NCI-H2196 treated with DMSO at 0.1 percent for 48 hours (cell line): Measurements from ENCODE around the gene RNF167.
A peak's percentile ranks its signal among the peaks of the same experiment; 100 is the strongest.
"Not testable (repeated sequence)": the region's sequence is repeated elsewhere in the genome, so short reads cannot be mapped to it uniquely, and the experiment has no call there.

ENCODE experiments used
- DNase-seq: peaks from one replicate; lab custom pipeline; 2025; ENCODE audit not compliant: unreplicated experiment; lab: John Stamatoyannopoulos, UW

The RNF167 gene

DNA sequence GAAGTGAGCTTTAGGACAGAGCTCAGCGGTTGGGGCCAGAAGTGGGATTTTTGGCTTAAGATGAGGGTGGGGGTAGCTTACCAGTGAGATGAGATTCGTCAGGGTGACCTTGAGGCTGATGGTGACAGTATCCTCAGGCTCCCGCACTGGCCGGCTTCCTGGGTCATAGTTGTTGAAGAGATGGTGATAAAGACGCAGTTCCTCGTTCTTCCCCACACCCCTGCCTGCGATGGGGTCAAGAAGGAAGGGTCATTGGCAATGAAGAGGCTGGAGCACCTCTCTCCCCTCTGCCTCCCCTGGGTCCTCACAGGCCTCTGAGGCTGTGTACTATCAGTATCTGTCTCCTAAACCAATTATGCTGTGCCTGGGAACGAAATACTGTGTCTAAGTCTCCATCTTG is 37.5 kb upstream of the RNF167 start:
- no peak for DNase-seq

DNA sequence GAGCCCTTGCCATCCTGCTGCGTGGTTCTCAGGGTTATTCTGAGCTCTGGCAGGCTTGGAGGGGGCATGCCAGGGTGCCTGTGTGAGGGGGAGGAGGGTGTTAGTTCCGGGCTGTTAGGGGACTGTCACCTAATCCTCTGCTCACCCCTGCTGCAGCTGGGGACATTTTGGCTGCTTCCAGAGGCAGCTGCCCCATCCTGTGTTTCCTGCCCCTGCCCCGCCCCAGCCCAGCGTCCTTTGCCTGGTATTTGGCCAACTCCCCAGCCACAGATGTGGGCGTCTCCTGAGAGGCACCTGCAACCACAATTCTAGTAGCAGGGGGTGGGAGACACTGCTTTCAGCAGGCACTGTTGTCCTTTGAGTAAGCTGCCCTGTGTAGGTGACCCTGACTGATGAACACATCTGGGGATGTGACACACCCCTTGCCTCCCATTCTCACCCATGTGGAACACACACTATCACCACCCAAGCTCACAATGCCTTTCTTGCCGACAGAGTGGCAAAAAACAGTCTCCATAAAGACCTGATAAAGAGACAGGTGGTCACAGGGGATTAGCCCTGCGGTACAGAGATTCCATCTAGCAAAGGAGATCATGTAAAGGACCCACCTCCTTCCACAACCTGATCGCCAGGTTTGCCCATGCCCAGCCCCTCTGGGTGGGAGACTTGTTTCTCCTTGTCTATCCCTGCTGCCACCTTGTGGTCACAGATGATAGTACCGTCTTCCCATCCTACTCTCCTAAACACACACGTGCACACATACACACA is 36.8 kb upstream of the RNF167 start, which contains the start of gene CHRNE:
TSS of gene CHRNE (minus strand) at position 48 of the 768 bp plus-strand sequence. CDS start at position 13, 35 bp downstream.
- peak; percentile 23 for DNase-seq

- not testable (repeated sequence) for DNase-seq
Measured at GRCh38 chr17:4906642-4907041, 33.4 kb upstream of the RNF167 start.

GRCh38 chr17:4908301-4908700 is 31.8 kb upstream of the RNF167 start:
- no peak for DNase-seq

- peak; percentile 71 for DNase-seq
Measured at GRCh38 chr17:4908711-4909496, 31.2 kb upstream of the RNF167 start.

DNA sequence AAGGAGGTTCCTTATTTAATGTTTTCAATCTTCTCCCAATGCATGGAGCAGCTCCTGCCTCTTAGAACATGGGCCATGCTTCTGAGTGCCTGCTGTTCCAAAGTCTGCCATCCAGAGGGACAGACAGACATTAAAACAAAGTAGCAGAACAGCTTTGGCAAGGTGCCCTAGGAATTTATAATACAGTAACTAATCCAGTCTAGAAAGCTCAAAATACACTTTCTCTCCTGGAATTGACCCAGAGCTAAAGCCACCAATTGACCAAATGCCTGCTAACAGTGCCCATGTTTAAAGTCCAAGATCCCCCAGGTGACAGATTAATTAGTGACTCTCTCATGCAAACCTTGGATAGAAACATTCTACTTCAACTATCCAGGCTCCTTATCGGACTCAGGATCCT is 26.1 kb upstream of the RNF167 start:
- DNase-seq, result no peak

DNA sequence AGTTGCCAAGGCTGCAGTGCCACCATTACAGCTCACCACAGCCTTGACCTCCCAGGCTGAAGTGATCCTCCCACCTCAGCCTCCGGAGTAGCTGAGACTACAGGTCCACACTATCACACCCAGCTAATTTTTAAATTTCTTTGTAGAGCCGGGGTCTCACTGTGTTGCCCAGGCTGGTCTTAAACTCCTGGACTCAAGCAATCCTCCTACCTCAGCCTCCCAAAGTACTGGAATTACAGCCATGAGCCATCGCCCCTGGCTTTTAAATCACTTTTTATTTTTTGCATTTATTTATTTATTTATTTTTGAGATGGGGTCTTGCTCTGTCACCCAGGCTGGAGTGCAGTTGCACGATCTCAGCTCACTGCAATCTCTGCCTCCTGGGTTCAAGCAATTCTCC is 25.5 kb upstream of the RNF167 start:
- DNase-seq, result not testable (repeated sequence)

DNA sequence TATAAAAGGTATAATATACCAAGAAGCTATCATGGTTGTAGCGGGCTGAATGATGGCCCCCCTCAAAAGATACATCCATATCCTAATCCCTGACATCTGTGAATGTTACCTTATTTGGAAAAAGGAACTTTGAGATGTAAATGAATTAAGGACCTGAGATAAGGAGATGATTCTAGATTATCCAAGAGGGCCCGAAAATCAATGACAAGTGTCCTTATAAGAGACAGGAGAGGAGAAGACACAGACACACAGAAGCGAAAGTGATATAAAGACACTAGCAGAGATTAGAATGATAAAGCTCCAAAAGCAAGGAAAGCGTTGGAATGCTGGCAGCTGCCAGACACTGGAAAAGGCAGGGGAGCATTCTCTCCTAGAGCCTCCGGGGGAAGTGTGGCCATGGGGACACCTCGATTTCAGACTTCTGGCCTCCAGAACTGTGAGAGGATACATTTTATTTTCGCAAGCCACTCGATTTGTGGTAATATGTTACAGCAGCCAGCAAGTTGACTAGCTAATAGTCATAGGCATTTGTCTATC is 20.5 kb upstream of the RNF167 start:
- DNase-seq, result no peak

DNA sequence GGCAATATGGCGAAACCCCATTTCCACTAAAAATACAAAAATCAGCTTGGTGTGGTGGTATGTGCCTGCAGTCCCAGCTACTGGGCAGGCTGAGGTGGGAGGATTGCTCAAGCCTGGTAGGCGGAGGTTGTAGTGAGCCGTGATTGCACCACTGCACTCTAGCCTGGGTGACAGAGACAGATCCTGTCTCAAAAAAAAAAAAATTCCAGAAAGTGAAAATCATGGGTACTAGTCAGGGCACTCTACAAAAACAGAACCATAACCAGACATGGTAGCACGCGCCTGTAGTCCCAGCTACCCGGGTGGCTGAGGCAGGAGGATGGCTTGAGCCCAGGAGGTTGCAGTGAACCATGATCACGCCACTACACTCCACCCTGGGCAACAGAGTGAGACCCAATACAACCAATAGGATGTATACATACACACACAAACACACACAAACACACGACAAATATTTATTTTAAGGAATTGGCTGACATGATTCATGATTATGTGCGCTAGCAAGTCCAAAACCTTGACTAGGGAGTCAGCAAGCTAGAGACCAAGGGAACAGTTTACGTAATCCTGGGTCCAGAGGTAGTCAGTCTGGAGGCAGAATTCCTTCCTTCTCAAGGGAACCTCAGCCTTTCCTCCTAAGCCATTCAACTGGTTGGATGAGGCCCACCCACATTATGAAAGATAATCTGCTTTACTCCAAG is 19.6 kb upstream of the RNF167 start:
- no peak for DNase-seq

GRCh38 chr17:4921320-4921719 is 18.7 kb upstream of the RNF167 start:
- DNase-seq, result no peak

DNA sequence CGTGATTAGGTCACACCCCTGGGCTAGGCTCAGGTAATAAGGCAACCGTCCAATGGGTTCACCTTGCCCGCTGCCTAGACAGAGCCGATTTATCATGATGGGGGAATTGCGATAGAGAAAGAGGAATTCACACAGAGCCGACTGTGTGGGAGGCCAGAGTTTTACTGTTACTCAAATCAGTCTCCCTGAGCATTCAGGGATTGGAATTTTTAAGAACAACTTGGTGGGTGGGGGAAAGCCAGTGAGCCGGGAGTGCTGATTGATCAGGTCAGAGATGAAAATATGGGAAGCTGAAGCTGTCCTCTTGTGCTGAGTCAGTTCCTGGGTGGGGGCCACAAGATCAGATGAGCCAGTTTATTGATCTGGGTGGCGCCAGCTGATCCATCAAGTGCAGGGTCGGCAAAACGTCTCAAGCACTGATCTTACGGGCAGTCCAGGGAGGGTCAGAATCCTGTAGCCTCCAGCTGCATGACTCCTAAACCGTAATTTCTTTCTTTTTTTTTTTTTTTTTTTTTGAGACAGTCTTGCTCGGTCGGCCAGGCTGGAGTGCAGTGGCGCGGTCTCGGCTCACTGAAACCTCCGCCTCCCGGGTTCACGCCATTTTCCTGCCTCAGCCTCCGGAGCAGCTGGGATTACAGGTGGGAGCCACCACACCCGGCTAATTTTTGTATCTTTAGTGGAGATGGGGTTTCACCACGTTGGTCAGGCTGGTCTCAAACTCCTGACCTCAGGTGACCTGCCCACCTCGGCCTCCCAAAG is 13.3 kb upstream of the RNF167 start:
- DNase-seq, result not testable (repeated sequence)

DNA sequence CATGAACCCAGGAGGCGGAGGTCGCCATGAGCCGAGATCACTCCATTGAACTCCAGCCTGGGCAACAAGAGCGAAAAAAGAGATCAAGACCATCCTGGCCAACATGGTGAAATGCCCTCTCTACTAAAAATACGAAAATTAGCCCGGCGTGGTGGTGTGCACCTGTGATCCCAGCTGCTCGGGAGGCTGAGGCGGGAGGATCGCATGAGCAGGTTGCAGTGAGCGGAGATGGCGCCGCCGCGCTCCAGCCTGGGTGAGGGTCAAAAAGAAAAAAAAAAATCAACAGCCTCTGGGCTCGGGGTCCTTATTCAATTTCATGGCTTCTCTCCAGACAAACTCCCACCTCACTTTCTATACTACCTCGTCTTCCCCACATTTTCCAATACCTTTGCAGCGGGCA is 11.2 kb upstream of the RNF167 start:
- DNase-seq, result no peak

DNA sequence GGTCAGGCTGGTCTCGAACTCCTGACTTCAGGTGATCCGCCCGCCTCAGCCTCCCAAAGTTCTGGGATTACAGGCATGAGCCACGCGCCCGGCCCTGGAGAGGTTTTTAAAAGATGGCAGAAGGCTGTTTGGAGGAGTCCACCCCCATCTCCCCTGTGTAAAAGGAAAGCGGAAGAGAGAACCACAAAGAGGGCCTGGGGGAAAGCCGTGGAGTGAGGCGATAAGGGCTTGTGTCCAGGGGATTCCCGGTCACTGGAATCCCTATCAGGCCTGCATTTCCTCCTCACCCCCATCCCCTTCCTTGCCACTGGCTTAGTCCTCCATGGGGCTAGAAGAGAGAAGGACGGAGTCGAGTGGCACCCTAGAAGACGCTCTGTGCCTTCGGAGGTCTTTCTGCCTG is 8.1 kb upstream of the RNF167 start, which contains the start of gene GP1BA:
TSS of gene GP1BA (plus strand) at position 315 of the 400 bp plus-strand sequence. CDS start 328 bp downstream, outside the sequence.
- no peak for DNase-seq

DNA sequence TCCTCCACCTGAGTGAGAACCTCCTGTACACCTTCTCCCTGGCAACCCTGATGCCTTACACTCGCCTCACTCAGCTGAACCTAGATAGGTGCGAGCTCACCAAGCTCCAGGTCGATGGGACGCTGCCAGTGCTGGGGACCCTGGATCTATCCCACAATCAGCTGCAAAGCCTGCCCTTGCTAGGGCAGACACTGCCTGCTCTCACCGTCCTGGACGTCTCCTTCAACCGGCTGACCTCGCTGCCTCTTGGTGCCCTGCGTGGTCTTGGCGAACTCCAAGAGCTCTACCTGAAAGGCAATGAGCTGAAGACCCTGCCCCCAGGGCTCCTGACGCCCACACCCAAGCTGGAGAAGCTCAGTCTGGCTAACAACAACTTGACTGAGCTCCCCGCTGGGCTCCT is 7.3 kb upstream of the RNF167 start:
- no peak for DNase-seq

- no peak for DNase-seq
Measured at GRCh38 chr17:4933646-4934045, 6.4 kb upstream of the RNF167 start.

- DNase-seq, result no peak
Measured at GRCh38 chr17:4934173-4934979, 5.7 kb upstream of the RNF167 start.

- no peak for DNase-seq
Measured at GRCh38 chr17:4935650-4936049, 4.4 kb upstream of the RNF167 start.

DNA sequence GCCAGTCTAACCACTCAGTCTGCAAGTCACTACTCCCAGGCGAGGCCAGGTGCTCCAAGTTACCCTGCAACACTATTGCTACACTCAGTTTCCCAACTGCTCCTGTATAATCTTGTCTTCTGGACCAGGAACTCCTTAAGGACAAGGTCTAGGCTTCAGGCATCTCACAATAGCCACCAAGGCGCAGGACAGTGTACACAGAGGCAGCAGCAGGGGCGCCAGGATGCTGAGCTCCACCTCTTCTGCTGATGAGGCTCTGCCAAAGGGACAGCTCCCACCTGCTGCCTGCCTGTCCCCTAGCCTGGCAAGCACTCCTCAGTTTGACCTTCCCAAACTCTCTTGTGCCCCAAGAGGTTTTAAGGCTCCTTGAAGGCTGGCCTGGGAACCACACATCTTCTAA is 3.6 kb upstream of the RNF167 start:
- DNase-seq, result no peak

DNA sequence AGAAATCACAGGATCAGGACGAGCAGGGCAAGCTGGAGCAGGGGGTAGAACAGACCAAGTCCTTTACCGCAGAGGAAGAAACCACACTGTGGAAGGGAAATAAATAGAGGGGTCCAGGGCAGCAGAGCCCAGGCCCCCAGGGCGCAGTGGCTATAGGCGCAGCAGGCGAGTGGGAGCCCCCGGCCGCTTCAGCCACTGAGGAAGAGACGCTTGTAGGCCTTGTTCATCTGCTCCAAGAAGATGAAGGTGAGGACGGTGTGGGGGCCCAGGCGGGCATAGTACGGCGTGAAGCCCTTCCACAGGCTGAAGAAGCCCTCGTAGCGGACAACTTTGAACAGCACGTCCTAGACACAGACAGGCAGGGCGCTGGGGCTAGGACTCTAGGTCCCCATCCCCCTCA is 2.5 kb upstream of the RNF167 start:
- no peak for DNase-seq

DNA sequence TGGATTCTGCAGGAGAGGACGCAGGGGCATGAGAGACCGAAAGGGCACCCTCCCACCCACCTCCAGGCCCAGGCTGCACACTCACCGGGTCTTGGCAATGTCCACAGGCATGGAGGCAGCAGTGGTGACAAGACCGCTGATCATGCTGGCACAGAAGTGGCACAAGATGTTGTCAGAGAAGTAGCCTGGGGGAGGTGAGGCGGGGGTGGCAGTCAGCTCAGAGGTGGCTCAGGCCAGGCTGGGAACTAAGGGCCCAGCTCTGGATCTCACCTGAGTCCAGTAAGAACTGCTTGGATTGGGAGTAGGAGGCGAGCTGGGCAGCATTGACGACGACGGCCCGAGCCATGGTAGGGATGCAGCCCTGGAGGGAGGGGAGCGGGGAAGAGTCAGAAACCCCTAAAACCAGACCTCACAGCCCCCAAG is 2.0 kb upstream of the RNF167 start:
- no peak for DNase-seq
